DND-41 (cell line): ENCODE results near the gene SMAD6.

Experiments
- EZH2 ChIP-seq: IDR thresholded peaks from 3 replicates; pipeline ENCODE4 v1.6.1; 2012; ENCODE audit warnings: borderline replicate concordance, low read depth, mild to moderate bottlenecking, moderate library complexity, low read length, inconsistent platforms; ENCODE audit not compliant: severe bottlenecking
- TF ChIP-seq, protein P1 (sequence below): IDR thresholded peaks from 2 replicates; pipeline ENCODE4 v1.5.1; 2012; ENCODE audit warnings: borderline replicate concordance, low read length, moderate library complexity, mild to moderate bottlenecking; ENCODE audit not compliant: poor library complexity, severe bottlenecking; ENCODE audit errors: extremely low read depth

DNA sequence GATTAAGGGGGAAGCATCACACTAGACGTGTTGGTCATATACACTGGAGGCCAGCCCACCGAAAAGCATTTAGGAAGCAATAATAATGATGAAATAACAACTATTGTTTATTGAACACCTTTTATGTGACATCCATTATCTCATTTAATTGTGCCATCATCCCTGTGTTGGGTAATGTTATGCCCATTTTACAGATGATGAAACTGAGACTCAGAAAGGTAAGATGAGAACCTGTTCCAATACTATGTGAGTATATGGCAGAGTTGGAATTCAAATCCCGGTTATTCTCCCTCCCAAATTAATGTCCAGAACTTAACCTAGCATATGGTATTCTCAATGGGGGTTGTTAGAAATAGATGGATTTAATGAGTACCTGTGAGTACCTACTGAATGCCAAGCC, 99.2 kb downstream of the SMAD6 start:
- TF ChIP-seq, protein P1, sequence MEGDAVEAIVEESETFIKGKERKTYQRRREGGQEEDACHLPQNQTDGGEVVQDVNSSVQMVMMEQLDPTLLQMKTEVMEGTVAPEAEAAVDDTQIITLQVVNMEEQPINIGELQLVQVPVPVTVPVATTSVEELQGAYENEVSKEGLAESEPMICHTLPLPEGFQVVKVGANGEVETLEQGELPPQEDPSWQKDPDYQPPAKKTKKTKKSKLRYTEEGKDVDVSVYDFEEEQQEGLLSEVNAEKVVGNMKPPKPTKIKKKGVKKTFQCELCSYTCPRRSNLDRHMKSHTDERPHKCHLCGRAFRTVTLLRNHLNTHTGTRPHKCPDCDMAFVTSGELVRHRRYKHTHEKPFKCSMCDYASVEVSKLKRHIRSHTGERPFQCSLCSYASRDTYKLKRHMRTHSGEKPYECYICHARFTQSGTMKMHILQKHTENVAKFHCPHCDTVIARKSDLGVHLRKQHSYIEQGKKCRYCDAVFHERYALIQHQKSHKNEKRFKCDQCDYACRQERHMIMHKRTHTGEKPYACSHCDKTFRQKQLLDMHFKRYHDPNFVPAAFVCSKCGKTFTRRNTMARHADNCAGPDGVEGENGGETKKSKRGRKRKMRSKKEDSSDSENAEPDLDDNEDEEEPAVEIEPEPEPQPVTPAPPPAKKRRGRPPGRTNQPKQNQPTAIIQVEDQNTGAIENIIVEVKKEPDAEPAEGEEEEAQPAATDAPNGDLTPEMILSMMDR, result no peak
- no peak for TF ChIP-seq EZH2
